Putamen (tissue), 1 donor: ENCODE results near the gene CYP1A2.
A peak's percentile ranks its signal among the peaks of the same experiment; 100 is the strongest.

ENCODE experiments used
- DNase-seq: peaks from one replicate; pipeline ENCODE4 v3.0.0-alpha.2; 2016; ENCODE audit warnings: low spot score

The CYP1A2 gene

DNA sequence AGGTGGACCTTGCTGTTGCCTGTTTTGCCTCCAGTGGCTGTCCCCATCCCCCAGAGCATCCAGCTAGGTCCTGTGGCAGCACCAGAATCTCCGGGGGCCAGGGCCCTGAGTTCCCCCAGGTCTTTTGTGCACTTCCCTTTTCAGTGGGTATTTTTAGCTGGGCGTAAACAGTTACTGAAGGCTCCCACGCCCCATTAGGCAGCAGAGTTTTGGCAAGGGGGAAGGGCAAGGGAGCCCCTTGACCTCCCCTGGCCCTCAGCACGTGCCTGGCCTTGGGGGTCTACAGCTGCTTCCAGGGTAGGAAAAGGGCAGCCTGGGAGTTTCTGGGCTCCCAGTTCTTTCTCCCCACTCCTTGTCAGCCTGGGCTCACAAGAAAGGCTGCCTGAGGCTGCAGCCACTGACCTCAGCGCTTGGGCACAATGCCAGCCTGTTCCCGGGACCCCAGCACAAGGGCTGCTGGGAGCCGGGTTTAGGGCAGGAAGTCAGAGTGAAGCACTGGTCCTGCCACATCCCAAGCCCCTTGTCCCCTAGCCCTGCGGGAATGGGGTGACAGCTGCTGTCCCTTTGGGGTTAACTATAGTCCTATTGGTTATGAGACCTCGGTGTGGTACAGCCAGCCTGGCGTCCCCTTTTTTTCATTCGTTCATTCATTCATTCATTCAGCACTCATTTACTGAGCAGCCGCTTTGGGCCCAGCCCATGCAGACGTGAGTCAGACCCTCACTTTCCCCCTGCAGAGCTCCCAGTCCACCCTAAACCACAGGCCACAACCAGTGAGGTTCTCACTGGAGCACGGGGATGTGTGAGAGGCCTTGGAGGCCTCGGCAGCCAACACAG lies 41.7 kb downstream of the CYP1A2 start:
- DNase-seq, result peak; percentile 79

DNA sequence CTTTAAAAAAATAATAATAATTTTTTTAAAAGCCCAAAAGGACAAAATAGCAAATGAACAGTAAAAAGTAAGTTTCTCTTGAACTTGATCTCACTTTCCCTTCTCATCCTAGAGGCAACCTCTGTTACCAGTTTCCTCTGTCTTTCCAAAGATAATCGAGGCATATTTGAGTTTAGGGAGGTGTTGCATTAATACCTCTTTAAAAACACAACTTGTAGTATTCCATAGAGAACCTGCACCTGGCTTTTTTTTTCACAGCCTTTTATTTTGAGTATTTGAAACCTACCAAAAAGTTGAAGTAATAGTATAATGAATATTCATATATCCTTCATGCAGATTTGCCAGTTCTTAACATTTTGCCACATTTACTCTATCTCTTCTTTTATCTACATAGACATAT lies 42.4 kb downstream of the CYP1A2 start:
- DNase-seq, result no peak

DNA sequence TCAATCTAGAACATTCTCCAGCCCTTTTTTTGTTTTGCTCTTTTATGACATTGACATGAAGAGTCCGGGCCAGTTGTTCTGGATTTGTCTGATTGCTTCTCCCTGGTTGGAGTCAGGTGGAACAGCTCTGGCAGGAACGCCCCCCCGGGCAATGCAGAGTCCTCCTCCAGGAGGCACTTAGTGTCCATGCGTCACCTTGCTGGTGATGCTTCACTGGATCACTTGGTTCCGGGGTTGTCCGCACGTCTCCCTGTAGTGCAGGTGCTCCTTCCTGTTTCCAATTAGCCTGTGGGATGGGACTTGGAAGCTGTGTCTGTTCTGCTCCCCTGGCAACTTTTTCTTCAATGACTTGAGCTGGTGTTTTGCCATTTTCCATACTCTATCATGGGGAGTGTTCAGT lies 43.0 kb downstream of the CYP1A2 start:
- DNase-seq, result no peak

DNA sequence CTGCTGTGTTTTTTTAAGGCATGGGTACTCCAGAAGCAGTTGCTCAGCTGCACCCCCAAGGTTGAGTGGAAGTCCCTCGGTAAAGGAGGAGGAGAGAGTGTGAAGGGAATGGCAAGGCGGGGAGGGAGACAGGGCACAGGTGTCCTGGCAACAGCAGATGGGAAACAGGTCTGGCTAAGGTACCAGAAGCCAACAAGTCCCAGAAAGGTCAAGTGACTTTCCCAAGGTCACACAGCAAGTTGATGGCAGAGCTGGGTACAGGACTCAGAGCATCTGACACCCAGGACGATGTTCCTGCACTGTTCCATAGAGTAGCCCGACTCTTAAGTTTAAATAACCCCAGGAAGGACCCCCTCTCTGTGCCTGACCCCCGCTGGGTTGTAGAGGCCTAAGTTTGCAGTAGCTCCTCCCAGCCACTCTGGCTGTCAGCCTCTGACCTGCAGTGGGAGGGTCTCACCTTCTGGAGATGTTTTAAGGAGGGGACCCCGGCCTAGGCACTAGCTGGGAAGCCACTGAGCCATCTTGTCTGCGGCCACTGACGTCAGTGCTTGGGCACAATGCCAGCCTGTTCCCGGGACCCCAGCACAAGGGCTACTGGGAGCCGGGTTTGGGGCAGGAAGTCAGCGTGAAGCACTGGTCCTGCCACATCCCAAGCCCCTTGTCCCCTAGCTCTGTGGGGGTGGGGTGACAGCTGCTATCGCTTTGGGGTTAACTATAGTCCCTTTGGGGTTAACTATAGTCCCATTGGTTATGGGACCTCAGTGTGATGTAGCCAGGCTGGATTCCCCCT lies 43.8 kb downstream of the CYP1A2 start:
- no peak for DNase-seq

DNA sequence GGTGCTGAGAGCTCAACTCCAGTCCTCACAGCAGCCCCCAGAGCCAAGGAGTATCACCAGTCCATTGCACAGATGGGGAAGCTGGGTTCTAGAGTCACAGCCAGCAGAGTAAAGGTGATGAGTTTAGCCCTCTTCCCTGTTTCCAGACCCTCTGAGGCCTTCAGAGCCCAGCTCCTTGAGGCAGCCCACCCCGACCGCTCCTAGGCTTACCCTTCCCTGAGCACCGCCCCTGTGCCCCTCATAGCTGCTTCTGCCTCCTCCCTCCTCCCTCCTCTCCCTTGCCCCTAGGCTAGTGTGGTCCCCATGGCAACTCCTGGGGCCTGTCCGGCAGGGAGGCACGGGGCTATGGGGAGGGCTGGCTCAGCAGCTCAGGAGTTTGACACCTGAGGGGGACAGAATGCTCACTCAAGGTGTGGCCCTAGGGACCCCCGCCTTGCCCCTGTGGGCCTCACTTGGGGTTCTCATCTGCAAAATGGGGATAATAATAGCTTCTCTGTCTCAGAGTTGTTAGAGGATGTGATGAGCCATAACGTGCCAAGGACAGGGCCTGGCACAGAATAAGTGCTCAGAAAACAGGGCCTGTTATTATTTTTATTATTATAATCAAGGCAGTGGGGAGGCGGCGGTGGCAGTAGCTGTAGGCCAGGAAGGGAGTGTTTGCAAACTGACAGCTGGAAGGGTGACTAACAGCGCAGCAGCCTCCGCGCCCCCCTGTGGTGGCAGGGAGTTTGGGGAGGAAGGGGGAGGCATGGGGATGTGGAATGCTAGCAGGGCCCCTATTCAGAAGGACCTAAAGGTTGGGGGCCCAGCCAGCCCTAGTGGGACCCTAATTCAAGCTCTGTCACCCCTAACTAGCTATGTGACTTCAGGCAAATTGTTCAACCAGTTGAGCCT lies 44.7 kb downstream of the CYP1A2 start:
- no peak for DNase-seq

DNA sequence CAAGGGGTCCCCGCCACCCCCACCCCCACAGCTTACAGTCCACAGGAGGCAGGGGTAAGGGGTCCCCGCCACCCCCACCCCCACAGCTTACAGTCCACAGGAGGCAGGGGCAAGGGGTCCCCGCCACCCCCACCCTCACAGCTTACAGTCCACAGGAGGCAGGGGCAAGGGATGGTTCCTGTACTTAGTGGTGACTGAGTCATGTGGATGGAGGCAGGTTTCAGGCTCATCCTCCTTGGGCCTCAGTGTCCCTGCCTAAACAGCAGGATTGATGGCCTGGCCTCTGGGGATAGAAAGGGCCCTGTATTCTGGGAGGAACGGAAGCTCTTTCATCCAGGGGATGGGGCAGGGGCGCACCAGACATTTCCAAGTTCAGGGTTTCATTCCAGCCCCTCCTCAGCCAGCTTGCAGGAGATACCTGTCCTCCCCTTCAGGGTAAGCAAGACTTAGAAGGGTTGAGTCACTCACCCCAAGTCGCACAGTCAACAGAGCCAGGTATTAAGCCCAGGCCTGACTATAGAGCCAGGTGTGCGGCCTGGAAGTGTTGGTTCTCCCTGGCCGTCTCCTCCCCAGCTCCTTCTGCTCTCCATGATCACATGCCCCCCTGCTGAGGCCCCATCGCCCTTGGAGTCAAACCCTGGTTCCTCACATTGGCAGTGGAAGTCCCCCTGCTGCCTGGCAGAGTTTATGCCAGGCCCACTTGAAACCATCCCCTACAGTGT lies 45.8 kb downstream of the CYP1A2 start:
- no peak for DNase-seq

DNA sequence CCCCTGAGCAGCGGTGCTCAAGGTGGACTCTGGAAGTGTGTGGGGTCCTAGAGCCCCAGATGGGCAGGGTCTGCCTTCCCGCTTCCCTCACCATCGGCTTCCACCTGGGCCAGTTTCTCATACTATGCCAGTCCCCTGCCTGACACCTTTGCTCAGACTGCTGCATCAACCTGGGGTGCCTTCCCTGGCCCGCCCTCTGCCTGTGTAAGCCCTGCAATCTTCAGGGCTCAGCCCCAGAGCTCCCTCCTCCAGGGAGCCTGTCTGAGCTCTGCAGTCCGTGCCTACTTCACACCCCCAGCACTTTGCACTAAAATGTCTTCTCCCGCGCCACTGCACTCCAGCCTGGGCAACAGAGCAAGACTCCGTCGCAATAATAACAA lies 46.3 kb downstream of the CYP1A2 start:
- no peak for DNase-seq

DNA sequence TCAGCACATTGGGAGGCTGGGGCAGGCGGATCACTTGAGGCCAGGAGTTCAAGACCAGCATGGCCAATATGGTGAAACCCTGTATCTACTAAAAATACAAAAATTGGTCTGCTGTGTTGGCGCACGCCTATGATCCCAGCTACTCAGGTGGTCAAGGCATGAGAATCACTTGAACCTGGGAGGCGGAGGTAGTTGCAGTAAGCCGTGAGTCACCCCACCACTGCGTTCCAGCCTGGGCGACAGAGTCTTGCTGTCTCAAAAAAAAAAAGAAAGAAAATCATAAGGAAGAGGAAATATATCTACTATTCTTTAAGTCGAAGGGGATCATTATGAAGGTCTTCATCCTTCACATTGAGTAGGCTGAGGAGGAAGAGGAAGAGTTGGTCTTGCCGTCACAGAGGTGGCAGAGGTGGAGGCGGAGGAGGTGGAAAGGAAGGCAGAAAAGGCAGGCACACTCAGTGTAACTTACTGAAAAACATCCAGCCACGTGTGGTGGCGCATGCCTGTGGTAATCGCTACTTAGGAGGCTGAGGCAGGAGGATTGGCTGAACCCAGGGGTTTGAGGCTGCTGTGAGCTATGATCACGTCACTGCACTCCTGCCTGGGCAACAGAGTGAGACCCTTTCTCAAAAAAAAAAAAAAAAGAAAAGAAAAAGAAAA lies 47.5 kb downstream of the CYP1A2 start:
- DNase-seq, result no peak

DNA sequence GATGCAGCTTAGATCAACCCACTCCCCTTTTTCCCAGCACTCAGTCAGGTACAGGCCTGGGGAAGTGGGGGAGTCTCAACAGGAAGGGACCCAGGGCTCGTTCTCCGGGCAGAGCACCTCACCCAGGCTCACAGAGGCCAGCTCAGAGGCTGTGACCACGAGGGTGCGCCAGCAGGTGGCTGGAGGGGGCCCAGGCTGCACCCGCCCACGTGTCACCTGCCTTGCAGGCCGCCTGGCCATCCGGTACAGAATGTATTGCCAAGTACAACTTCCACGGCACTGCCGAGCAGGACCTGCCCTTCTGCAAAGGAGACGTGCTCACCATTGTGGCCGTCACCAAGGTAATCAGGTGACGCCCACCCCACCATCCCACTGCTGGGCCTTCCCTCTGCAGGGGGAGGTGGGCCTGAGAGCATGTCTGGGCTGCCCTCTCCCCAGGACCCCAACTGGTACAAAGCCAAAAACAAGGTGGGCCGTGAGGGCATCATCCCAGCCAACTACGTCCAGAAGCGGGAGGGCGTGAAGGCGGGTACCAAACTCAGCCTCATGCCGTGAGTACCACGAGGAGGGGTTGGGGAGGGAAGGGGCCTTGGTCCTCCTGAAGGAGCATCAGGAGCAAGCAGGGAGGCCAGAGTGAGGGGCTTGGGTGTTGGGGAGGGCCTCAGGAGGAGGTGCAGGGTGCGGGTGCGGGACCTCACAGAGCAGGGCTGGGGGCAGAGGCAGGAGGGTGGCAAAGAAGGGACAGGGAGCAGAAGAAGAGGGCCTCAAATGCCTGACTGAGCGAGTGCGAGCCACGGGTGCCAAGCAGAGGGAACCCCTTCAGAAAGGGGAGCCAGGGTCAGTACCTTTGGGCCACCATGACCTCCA lies 50.0 kb downstream of the CYP1A2 start:
- no peak for DNase-seq

DNA sequence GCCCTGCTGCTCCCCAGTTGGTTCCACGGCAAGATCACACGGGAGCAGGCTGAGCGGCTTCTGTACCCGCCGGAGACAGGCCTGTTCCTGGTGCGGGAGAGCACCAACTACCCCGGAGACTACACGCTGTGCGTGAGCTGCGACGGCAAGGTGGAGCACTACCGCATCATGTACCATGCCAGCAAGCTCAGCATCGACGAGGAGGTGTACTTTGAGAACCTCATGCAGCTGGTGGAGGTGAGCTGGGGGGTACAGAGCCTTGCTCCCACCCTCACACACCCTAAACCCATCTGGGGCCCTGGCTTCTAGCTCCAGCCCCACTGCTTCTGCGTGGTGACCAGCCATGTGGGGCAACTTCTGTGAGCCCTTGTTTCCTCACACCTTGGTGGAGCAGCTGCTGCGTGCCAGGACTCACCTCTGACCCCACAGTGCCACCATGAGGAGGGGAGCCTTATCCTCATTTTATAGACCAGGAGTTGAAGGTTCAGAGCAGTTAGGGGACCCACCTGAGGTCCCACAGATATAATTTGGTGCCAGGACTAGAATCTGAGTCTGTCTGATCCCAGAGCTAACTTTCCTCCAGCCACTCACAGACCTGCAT lies 50.7 kb downstream of the CYP1A2 start:
- DNase-seq, result no peak

DNA sequence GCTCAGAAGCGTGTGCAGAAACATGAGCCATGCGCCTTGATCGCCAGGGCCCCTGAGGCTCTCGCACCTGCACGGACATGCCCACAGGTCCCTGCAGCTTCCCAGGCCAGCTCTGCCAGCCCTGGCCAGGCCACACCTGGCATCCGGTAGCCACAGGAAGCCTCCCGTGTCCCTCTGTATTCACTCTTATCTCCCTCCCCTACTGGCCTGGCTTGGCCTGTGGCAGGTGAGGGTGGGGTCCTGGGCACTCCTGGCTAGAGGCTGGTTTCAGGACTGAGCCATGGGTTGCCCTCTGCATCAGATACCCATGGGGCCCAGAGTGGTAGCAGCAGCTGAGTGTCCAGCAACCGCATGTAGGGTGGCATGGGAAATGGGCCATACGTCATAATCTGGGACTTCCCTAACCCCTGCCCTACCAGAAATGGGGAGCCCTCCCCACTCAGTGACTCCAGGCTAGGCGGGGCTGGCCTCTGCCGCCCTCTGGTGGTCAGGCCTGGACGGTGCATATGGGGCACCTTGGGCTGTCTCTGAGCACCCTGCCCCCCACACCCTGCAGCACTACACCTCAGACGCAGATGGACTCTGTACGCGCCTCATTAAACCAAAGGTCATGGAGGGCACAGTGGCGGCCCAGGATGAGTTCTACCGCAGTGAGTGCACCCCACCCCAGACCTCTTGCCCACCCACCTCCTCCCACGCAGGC lies 51.4 kb downstream of the CYP1A2 start:
- DNase-seq, result no peak

DNA sequence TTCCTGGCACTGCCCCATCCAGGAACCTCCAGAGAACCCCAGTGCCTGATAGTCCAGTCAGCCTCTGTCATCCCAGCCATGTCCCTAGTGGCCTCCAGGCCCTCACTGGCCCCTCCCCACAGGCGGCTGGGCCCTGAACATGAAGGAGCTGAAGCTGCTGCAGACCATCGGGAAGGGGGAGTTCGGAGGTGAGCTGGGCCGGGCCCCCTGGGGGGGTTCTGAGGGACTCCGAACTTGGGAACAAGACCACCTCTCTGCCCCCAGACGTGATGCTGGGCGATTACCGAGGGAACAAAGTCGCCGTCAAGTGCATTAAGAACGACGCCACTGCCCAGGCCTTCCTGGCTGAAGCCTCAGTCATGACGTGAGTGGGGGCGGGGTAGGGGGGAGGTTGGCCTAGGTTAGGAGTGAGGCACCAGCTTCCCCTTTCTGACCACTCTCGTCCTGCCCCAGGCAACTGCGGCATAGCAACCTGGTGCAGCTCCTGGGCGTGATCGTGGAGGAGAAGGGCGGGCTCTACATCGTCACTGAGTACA lies 52.0 kb downstream of the CYP1A2 start:
- DNase-seq, result no peak

DNA sequence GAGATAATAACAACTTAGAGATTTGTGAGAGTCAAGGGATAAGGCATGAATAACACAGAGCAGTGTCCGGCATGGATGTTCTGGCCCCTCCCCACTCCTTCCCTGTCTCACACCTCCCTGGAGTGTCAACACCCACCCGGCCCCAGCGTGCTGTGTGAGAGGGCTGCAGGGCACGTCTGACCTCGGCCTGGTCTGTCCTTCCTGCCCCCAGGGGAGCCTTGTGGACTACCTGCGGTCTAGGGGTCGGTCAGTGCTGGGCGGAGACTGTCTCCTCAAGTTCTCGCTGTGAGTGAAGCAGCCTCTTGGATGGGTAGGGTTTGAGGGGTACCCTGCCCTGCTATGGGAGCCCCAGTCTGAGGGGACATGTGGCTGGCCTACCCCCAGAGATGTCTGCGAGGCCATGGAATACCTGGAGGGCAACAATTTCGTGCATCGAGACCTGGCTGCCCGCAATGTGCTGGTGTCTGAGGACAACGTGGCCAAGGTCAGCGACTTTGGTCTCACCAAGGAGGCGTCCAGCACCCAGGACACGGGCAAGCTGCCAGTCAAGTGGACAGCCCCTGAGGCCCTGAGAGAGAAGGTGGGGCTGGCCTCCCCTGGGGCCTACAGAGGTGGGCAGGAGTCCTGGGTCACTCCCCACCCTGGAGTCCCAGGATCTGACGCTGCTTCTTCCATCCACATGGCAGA lies 52.8 kb downstream of the CYP1A2 start:
- DNase-seq, result no peak

DNA sequence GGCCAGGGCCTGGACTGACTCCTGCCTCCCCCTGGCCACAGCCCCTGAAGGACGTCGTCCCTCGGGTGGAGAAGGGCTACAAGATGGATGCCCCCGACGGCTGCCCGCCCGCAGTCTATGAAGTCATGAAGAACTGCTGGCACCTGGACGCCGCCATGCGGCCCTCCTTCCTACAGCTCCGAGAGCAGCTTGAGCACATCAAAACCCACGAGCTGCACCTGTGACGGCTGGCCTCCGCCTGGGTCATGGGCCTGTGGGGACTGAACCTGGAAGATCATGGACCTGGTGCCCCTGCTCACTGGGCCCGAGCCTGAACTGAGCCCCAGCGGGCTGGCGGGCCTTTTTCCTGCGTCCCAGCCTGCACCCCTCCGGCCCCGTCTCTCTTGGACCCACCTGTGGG lies 53.6 kb downstream of the CYP1A2 start:
- DNase-seq, result no peak

DNA sequence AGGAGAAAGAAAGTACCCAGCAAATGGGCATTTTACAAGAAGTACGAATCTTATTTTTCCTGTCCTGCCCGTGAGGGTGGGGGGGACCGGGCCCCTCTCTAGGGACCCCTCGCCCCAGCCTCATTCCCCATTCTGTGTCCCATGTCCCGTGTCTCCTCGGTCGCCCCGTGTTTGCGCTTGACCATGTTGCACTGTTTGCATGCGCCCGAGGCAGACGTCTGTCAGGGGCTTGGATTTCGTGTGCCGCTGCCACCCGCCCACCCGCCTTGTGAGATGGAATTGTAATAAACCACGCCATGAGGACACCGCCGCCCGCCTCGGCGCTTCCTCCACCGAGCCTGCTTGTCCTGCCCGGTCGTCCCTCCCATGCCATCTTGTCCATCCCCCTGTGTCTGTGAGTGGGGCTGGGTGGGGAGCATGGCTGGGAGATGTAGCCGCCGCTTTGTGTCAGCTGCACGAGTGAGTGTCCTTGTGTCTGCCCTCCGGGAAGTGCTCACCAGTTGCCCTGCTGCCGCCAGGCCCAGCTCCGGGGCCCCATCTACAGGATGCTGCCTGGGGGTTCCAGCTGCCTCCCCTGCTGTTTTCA lies 54.3 kb downstream of the CYP1A2 start:
- no peak for DNase-seq

DNA sequence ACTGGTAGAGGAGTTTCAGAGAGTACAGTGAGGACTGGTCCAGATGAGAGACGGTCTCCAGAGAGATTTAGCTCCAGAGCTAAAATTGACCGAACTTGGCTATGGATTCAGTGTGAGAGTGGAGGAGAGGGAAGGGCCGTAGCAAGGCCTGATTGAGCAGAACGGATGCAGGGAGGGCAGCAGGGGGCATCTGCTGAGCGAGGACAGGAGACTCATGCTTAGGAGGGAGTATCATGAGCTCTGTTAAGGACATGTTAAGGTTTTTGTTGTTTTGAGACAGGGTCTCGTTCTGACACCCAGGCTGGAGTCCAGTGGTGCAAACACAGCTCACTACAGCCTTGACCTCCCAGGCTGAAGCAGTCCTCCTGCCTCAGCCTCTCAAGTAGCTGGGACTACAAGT lies 56.3 kb downstream of the CYP1A2 start:
- DNase-seq, result no peak
